Transverse colon (tissue), 3 donors: ENCODE results near the gene SBK2.

Experiments used
- POLR2A ChIP-seq: fragments of 450-650 bp; IDR thresholded peaks from one replicate; pipeline ENCODE4 v1.6.1; 2016; ENCODE audit warnings: antibody characterized with exemption, mild to moderate bottlenecking, moderate library complexity
- POLR2AphosphoS5 ChIP-seq, 3 donors: sonication (generic); formaldehyde crosslinking; IDR thresholded peaks; one replicate each; pipeline ENCODE4 v1.6.1; 2016; ENCODE audit warnings: antibody characterized with exemption in 3 of 3

DNA sequence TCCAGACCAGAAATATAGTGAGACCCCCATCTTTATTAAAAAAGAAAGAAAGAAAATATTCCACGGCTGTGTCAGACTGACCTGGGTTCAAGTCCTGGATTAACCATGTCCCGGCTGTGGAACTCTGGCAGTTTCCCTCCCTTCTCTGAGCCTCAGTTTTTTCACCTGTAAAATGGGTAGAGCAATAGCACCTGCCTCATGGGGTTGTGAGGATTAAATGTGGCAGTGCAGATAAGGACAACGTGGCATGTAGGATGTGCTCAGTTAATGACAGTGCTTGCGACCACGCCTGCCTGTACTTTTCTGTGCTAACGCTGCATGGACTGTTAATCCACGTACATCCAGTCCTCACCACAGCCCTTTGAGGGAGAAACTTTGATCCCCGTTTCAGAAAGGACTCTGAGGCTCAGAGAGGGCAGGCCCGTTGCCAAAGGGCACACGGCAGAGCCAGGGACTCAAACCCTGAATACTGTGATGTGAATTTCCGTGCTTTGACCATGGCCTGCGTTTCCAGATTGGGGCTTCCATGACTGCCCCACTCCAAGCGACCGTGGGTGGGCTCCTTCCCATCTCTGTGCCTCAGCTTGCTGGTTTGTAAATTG, 16.1 kb downstream of the SBK2 start:
- TF ChIP-seq POLR2AphosphoS5 (IDR thresholded peaks at IDR 0.05), result no peak
- TF ChIP-seq POLR2A, result no peak
